NCI-H146 treated with DMSO at 0.1 percent for 48 hours (cell line): ENCODE measurements around the gene ECHDC3.

ENCODE experiments used
- DNase-seq: peaks from one replicate; lab custom pipeline; 2025; ENCODE audit not compliant: unreplicated experiment; lab: John Stamatoyannopoulos, UW

ECHDC3 gene

GRCh38 chr10:11746883-11747539 lies 4.8 kb downstream of the ECHDC3 start:
- no peak for DNase-seq

- no peak for DNase-seq
Measured at GRCh38 chr10:11748866-11749265, 6.7 kb downstream of the ECHDC3 start.

GRCh38 chr10:11750420-11750819 lies 8.2 kb downstream of the ECHDC3 start:
- no peak for DNase-seq

GRCh38 chr10:11754173-11754572 lies 12.0 kb downstream of the ECHDC3 start:
- no peak for DNase-seq

GRCh38 chr10:11754620-11755019 lies 12.4 kb downstream of the ECHDC3 start:
- no peak for DNase-seq

- no peak for DNase-seq
Measured at GRCh38 chr10:11755512-11756263, 13.5 kb downstream of the ECHDC3 start.

GRCh38 chr10:11756766-11757315 lies 14.7 kb downstream of the ECHDC3 start:
- no peak for DNase-seq

- peak; percentile 76 for DNase-seq
Measured at GRCh38 chr10:11757454-11757820, 15.3 kb downstream of the ECHDC3 start.

- DNase-seq = peak; percentile 81
Measured at GRCh38 chr10:11757821-11758463, 15.8 kb downstream of the ECHDC3 start.

- no peak for DNase-seq
Measured at GRCh38 chr10:11758527-11759236, 16.5 kb downstream of the ECHDC3 start.

GRCh38 chr10:11759347-11759746 lies 17.2 kb downstream of the ECHDC3 start:
- no peak for DNase-seq

- DNase-seq = no peak
Measured at GRCh38 chr10:11760151-11760550, 18.0 kb downstream of the ECHDC3 start.

GRCh38 chr10:11760861-11761260 lies 18.7 kb downstream of the ECHDC3 start:
- DNase-seq = no peak

GRCh38 chr10:11761431-11761830 lies 19.2 kb downstream of the ECHDC3 start:
- no peak for DNase-seq

- DNase-seq = no peak
Measured at GRCh38 chr10:11762706-11763500, 20.7 kb downstream of the ECHDC3 start.

- DNase-seq = no peak
Measured at GRCh38 chr10:11763501-11763861, 21.3 kb downstream of the ECHDC3 start.

GRCh38 chr10:11765141-11765540 lies 23.0 kb downstream of the ECHDC3 start:
- no peak for DNase-seq

- peak; percentile 83 for DNase-seq
Measured at GRCh38 chr10:11772575-11773288, 30.6 kb downstream of the ECHDC3 start.

- DNase-seq = peak; percentile 32
Measured at GRCh38 chr10:11773761-11774441, 31.7 kb downstream of the ECHDC3 start.
